ENCODE results near the gene SYNM. TPM values are rescaled to one million over a fixed set of nuclear protein-coding genes. Genes with fewer than 3 reads are reported as not detected.

SYNM gene
- total and polyA plus RNA-seq, 8 donors = 2.0 to 4.5 (median 3.3) TPM

DNA sequence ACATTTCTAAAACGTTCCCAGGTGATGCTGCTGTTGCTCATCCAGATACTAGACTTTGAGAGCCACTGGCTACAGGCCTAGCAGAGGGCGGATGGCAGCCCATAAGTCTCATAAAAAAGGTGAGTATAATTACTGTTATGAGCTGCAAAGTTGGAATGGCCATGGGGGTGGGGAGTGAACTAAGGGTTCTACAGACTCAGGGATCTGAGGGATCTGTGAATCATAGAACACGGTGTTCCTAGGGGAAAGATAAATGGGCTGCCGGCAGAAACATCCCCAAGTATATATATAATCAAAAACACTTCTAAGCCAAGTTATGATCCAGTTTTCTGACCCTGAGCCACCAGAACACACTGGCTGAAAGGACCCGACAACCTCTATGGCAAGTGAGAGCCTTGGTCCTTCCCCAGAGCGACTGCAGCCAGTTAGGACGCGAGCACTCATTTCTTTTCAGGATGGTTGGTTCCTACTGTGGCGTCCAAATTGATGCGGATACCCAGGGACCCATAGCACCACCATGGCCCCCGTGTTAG is 7.9 kb upstream of the SYNM start:
- no peaks in the 10 kb centered on the region for H3K36me3 ChIP-seq
- intact Hi-C loops (cut with DNase I) = loop anchor here in 1 of 3 donors (5.0 to 10.0 kb wide), 2 partner anchors 58 to 115 kb away; no protein-coding TSS in a partner anchor
- ATAC-seq = no peak
- H3K4me3 ChIP-seq = no peak overlapping the region
- TF ChIP-seq, protein P1, sequence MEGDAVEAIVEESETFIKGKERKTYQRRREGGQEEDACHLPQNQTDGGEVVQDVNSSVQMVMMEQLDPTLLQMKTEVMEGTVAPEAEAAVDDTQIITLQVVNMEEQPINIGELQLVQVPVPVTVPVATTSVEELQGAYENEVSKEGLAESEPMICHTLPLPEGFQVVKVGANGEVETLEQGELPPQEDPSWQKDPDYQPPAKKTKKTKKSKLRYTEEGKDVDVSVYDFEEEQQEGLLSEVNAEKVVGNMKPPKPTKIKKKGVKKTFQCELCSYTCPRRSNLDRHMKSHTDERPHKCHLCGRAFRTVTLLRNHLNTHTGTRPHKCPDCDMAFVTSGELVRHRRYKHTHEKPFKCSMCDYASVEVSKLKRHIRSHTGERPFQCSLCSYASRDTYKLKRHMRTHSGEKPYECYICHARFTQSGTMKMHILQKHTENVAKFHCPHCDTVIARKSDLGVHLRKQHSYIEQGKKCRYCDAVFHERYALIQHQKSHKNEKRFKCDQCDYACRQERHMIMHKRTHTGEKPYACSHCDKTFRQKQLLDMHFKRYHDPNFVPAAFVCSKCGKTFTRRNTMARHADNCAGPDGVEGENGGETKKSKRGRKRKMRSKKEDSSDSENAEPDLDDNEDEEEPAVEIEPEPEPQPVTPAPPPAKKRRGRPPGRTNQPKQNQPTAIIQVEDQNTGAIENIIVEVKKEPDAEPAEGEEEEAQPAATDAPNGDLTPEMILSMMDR (IDR thresholded peaks at IDR 0.05) = no peak
- H3K27me3 ChIP-seq = no peaks in the 10 kb centered on the region
- no peaks in the 10 kb centered on the region for H3K4me1 ChIP-seq
- H3K27ac ChIP-seq = no peak overlapping the region
- WGBS, 2 donors = 85 to 89% methylated on average over 11 of the region's 11 CpGs
- no peak for DNase-seq
- FAIRE-seq = no peak
- H3K9me3 ChIP-seq = no peaks in the 10 kb centered on the region

DNA sequence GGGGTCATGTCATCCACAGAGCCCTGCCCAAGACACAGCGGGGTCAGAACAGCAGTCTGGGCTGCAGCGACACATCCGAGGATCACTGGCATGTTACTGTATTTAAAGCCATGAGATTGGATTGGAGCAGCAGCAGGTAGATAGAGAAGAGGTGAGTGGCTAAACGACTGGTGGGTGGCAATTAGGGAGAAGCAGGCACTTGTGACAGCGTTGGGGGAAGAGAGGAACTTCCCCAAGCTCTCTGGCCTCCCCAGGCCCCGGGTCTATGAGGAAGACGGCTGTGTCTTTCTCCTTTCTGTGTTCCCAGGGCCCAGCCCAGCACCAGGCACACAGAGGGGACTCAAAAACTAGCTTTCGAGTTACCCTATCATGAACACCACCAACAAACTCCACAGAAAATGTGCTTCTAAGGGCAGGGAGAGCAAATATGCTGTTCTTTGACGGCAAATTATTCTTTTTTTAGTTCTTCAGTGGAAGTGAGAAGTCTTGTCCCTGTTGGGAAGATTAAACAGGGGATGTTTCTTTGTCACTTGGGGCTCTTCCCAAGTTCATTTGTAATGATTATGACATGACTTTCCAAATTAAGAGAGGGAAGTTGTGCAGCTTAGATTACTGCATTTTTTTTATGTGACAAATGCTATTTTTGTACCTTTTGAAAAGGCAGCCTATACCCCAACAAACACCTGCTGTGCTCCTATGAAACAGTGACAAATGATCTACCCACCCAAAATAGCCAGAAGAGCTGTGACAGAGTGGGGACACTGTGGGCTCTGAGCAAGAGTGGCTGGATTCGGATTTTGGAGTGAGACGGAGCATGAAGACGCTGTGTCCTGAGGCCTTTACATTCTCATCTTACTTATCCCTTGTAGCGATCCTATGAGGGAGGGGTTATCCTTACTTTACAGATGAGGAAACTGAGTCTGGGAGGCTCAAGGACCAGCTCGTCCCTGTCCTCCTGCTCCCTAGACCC is 7.2 kb upstream of the SYNM start:
- Histone ChIP-seq H3K4me1 (no peaks in the 10 kb centered on the region), H3K4me3 (no peak overlapping the region), H3K27me3 (no peaks in the 10 kb centered on the region), H3K27ac (no peak overlapping the region), H3K36me3 (no peaks in the 10 kb centered on the region), H3K9me3 (no peaks in the 10 kb centered on the region)
- TF ChIP-seq, protein P1 (IDR thresholded peaks at IDR 0.05) = no peak
- DNase-seq (no peak), FAIRE-seq (no peak), ATAC-seq (no peak)
- intact Hi-C loops (cut with DNase I) = loop anchor here in 1 of 3 donors (5.0 to 10.0 kb wide), 2 partner anchors 57 to 115 kb away; no protein-coding TSS in a partner anchor
- WGBS, 2 donors = 80 to 87% methylated on average over 14 of the region's 14 CpGs

DNA sequence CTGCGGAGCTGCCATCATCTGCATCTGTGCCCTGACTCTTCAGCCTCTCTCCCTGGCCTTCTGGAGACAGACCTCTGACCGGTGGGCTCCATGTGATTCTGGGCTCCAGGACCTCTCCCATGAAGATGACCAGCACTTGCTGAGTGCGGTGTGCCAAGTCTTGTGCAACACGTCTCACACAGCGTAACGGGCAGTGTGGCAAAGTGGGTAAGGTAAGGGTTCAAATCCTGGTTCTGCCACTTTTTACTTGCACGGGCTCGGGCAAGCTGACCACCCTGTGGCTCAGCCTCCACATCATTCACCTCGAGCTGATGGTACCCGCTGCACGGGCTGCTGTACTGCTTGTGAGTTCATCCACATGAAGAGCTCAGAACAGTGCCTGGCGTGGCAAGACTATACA is 6.5 kb upstream of the SYNM start:
- H3K27me3 ChIP-seq = no peaks in the 10 kb centered on the region
- FAIRE-seq (no peak), DNase-seq (no peak), ATAC-seq (no peak)
- H3K9me3 ChIP-seq = no peaks in the 10 kb centered on the region
- H3K4me3 ChIP-seq = no peak overlapping the region
- TF ChIP-seq, protein P1 (IDR thresholded peaks at IDR 0.05) = no peak
- no peaks in the 10 kb centered on the region for H3K36me3 ChIP-seq
- WGBS, 2 donors = 80 to 83% methylated on average over 12 of the region's 12 CpGs
- no peaks in the 10 kb centered on the region for H3K4me1 ChIP-seq
- H3K27ac ChIP-seq = no peak overlapping the region
- intact Hi-C loops (cut with DNase I) = loop anchor here in 1 of 3 donors (5.0 to 10.0 kb wide), 2 partner anchors 56 to 114 kb away; no protein-coding TSS in a partner anchor

DNA sequence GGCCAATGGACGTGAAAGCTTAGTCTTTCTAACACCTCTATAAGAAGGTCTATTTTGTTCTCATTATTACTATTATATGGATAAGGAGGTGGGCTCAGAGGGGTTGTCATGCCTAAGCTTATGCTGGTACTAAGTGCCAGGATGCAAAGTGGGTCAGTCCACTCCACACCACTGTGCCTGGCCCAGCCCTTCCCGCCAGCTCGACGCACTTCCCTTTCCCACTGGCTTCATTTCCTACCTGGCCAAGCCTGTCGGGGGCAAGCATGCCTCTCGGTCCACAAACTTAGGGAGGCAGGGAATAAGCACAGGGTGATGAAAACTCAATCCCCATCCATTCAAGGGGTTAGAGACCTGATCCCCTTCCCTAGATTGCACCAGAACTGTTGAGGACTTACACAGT is 5.9 kb upstream of the SYNM start:
- Histone ChIP-seq H3K4me1 (no peaks in the 10 kb centered on the region), H3K36me3 (no peaks in the 10 kb centered on the region), H3K4me3 (no peak overlapping the region), H3K27me3 (no peaks in the 10 kb centered on the region), H3K27ac (no peak overlapping the region), H3K9me3 (no peaks in the 10 kb centered on the region)
- no peak for DNase-seq
- FAIRE-seq = no peak
- intact Hi-C loops (cut with DNase I) = loop anchor here in 1 of 3 donors (5.0 to 10.0 kb wide), 2 partner anchors 56 to 113 kb away; no protein-coding TSS in a partner anchor
- ATAC-seq = no peak
- 73 to 81% methylated on average over 6 of the region's 6 CpGs for WGBS, 2 donors
- TF ChIP-seq, protein P1 (IDR thresholded peaks at IDR 0.05) = no peak
